C4-2B (cell line): ENCODE data around the gene RGL2.

Source experiments
- H3K27ac ChIP-seq: fragments of 450-650 bp; 2 replicates; pipeline ENCODE4 v1.5.1; 2017
- CTCF ChIP-seq: fragments of 450-650 bp; conservative IDR thresholded peaks from 2 replicates; pipeline ENCODE4 v1.5.1; 2017; ENCODE audit warnings: mild to moderate bottlenecking
- ZFX ChIP-seq: fragments of 450-650 bp; IDR thresholded peaks from 2 replicates; pipeline ENCODE4 v1.6.1; 2017

Gene RGL2

DNA sequence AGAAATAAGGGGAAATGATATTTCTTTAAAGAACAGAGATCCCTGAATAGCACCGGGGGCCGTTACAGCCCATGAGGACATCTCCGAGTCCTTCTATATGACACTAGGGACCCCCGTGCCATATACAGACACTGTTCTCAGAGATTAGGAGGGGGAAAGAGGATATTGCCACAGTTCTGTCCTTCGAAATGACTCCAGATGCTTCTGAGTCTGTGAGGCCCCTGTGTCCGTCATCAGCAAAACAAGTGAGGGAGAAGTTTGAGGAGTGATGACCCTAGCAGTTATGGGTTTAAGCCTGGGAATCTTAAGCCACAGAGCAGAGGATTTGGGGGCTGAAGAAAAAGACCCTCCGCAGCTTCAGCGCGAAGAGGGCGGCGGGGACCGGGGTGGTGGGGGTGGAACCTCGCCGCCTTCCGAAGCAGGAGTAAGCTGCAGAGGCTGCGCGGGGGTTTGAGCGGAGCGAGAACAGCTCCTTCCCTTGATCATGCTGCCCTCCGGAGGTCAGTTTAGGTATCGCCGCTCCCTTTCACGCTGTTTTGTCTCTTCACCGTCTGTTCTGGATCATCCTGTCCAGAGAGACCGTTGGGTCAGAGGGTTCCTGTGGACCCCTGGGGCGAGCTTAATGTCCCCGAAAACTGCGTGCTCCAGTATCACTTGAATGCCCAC is 50.6 kb downstream of the RGL2 start:
- H3K27ac ChIP-seq = peak overlapping the region; percentile 95
- TF ChIP-seq ZFX (no peak), CTCF (peak; percentile 93)

GRCh38 chr6:33243476-33243875 is 55.3 kb downstream of the RGL2 start:
- TF ChIP-seq CTCF = no peak
- TF ChIP-seq ZFX = no peak
- H3K27ac ChIP-seq = no peak overlapping the region

DNA sequence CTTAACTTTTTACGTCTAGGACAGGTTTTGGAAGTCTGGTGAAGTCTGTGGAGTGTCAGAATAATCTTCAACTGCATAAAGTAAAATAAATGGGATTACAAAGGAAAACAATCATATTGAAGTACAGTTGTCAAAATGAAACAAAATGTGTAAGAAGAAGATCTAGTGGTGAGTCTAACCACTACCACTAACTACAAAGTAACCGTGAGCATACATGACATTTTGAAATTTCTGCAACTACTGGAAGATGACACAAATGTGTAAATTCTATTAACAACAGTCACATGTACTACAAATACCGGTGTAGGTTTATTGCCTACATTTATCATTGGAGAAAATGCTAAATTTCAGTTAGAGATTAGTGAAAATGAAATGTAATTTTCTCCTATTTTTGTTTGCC is 56.8 kb downstream of the RGL2 start:
- TF ChIP-seq CTCF = no peak
- no peak for TF ChIP-seq ZFX
- no peak overlapping the region for H3K27ac ChIP-seq
